Measurements from ENCODE around the gene ARL15. TPM values are rescaled to one million over a fixed set of nuclear protein-coding genes. Genes with fewer than 3 reads are reported as not detected.

The ARL15 gene
- total and polyA plus RNA-seq, 2 of the 8 experiments (the other 6 are each of a cell fraction or from before 2014, with no cell fraction given) = 9.9 to 21.2 TPM

- TF ChIP-seq YY1 (IDR thresholded peaks at IDR 0.05; ENCODE audit: low read depth, low read length) (no peak), FOSL1 (IDR thresholded peaks at IDR 0.05; ENCODE audit: insufficient read depth, low read depth, low read length) (no peak)
Observed at GRCh38 chr5:54292866-54293265, 17.5 kb downstream of the ARL15 start (continued).

Measured in H1 (cell line).